ENCODE measurements around the gene PNPLA3.
"Not testable (repeated sequence)": the region's sequence is repeated elsewhere in the genome, so short reads cannot be mapped to it uniquely, and the experiment has no call there.

PNPLA3 gene

GRCh38 chr22:43893266-43893665 lies 30.3 kb upstream of the PNPLA3 start:
- H3K9me3 ChIP-seq: no peaks in the 10 kb centered on the region
- H3K27me3 ChIP-seq: peaks cover 29% of the 10 kb centered on the region
- no peaks in the 10 kb centered on the region for H3K36me3 ChIP-seq
- no peaks in the 10 kb centered on the region for H3K4me1 ChIP-seq
- H3K4me3 ChIP-seq (ENCODE audit: low read depth, low read length): no peak overlapping the region
- no peak for DNase-seq
- TF ChIP-seq CTCF (IDR thresholded peaks at IDR 0.05; ENCODE audit: low read depth, low read length): no peak

GRCh38 chr22:43894122-43894521 lies 29.5 kb upstream of the PNPLA3 start:
- H3K36me3 ChIP-seq: no peaks in the 10 kb centered on the region
- H3K4me1 ChIP-seq: no peaks in the 10 kb centered on the region
- no peak overlapping the region for H3K4me3 ChIP-seq (ENCODE audit: low read depth, low read length)
- H3K9me3 ChIP-seq: no peaks in the 10 kb centered on the region
- no peak for DNase-seq
- peaks cover 29% of the 10 kb centered on the region for H3K27me3 ChIP-seq
- no peak for TF ChIP-seq CTCF (IDR thresholded peaks at IDR 0.05; ENCODE audit: low read depth, low read length)

- H3K36me3 ChIP-seq: no peaks in the 10 kb centered on the region
- peak; percentile 4; the same call in 1 of the 2 replicates for TF ChIP-seq CTCF (IDR thresholded peaks at IDR 0.05; ENCODE audit: low read depth, low read length)
- H3K4me1 ChIP-seq: no peaks in the 10 kb centered on the region
- no peaks in the 10 kb centered on the region for H3K9me3 ChIP-seq
- DNase-seq: no peak
- no peak overlapping the region for H3K4me3 ChIP-seq (ENCODE audit: low read depth, low read length)
- peaks cover 16% of the 10 kb centered on the region for H3K27me3 ChIP-seq
Measured at GRCh38 chr22:43895986-43896645, 27.5 kb upstream of the PNPLA3 start.

- Histone ChIP-seq H3K27me3 (no peaks in the 10 kb centered on the region; the same call in 1 of the 2 replicates), H3K4me3 (ENCODE audit: low read depth, low read length) (no peak overlapping the region), H3K4me1 (no peaks in the 10 kb centered on the region), H3K9me3 (no peaks in the 10 kb centered on the region), H3K36me3 (no peaks in the 10 kb centered on the region)
- DNase-seq: no peak
- TF ChIP-seq CTCF (IDR thresholded peaks at IDR 0.05; ENCODE audit: low read depth, low read length): no peak
Measured at GRCh38 chr22:43897751-43898261, 25.8 kb upstream of the PNPLA3 start.

GRCh38 chr22:43900206-43900605 lies 23.4 kb upstream of the PNPLA3 start:
- no peaks in the 10 kb centered on the region for H3K9me3 ChIP-seq
- no peak for TF ChIP-seq CTCF (IDR thresholded peaks at IDR 0.05; ENCODE audit: low read depth, low read length)
- no peaks in the 10 kb centered on the region for H3K4me1 ChIP-seq
- DNase-seq: no peak
- H3K27me3 ChIP-seq: no peaks in the 10 kb centered on the region
- H3K36me3 ChIP-seq: no peaks in the 10 kb centered on the region
- H3K4me3 ChIP-seq (ENCODE audit: low read depth, low read length): no peak overlapping the region

GRCh38 chr22:43901976-43902643 lies 21.5 kb upstream of the PNPLA3 start:
- no peak for TF ChIP-seq CTCF (IDR thresholded peaks at IDR 0.05; ENCODE audit: low read depth, low read length)
- no peak for DNase-seq
- Histone ChIP-seq H3K27me3 (no peaks in the 10 kb centered on the region), H3K4me1 (no peaks in the 10 kb centered on the region), H3K4me3 (ENCODE audit: low read depth, low read length) (no peak overlapping the region), H3K36me3 (no peaks in the 10 kb centered on the region), H3K9me3 (no peaks in the 10 kb centered on the region)

- not testable (repeated sequence) for H3K9me3 ChIP-seq; DNase-seq; H3K27me3 ChIP-seq; H3K4me1 ChIP-seq; H3K4me3 ChIP-seq (ENCODE audit: low read depth, low read length); H3K36me3 ChIP-seq
Measured at GRCh38 chr22:43903033-43903432, 20.6 kb upstream of the PNPLA3 start.

GRCh38 chr22:43904412-43904811 lies 19.2 kb upstream of the PNPLA3 start:
- H3K36me3 ChIP-seq: not testable (repeated sequence)

More at GRCh38 chr22:43904412-43904811, 19.2 kb upstream of the PNPLA3 start:
- H3K9me3 ChIP-seq; H3K4me3 ChIP-seq (ENCODE audit: low read depth, low read length); H3K27me3 ChIP-seq; H3K4me1 ChIP-seq: not testable (repeated sequence)
- peak; percentile 51 for DNase-seq

Measured in BE2C (cell line).